Omental fat pad (tissue), 4 donors: ENCODE measurements around the gene RNPS1. TPM values are rescaled to one million over a fixed set of nuclear protein-coding genes. Genes with fewer than 3 reads are reported as not detected.

Experiments
- ATAC-seq: fragments of 150-250 bp; one replicate; pipeline ENCODE4 v1.9.1; 2016; ENCODE audit warnings: mild to moderate bottlenecking, moderate library complexity; ENCODE audit not compliant: low FRiP score
- DNase-seq: peaks from one replicate; pipeline ENCODE4 v3.0.0-alpha.2; 2019; ENCODE audit warnings: low spot score
- CTCF ChIP-seq, 3 donors: fragments of 450-650 bp; IDR thresholded peaks; one replicate each; pipeline ENCODE4 v1.5.1; 2016 to 2017; ENCODE audit warnings: antibody characterized with exemption in 3 of 3, mild to moderate bottlenecking in 3 of 3, moderate library complexity in 2 of 3
- total RNA-seq, 4 donors: library from RNA; depleted of rRNA; stranded (reverse); fragments of >200 nt; gene quantifications; one replicate each; pipeline ENCODE4 v1.1.0, GENCODE V29; 2016

Gene RNPS1
- total RNA-seq, 4 donors from 2014 or later = 84.9 to 171 (median 92.2) TPM

DNA sequence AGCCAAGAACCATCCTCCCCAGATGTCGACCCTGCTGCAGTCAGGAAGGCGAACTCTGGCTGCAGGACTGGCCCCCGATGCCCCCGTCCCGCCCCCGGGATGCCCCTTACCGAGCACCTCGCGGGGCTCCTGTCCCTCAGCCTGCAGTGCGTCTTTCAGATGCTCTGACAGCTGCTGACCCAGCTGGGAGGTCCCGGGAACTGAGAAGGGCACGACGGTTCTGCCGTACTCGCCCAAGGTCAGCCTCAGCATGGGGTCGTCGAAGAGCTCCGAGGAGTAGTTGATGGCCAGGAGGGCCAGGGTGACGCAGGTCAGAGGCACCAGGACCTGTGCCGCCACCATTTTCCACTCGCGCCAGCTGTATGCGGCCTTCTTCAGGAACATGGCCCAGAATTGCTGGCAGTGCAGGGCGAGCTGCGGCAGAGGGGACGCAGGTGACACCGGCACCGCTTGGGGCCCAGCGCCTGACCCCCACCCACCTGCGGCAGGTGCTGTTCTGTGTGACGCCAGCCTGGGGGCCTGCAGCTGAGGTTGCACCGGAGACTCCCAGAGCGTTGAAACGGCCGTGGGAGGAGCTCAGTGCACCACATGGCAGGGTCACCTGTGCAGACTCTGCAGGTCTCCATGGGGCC lies 20.1 kb upstream of the RNPS1 start:
- ATAC-seq (no peak), DNase-seq (no peak)
- no peak for TF ChIP-seq CTCF (IDR thresholded peaks at IDR 0.05)

DNA sequence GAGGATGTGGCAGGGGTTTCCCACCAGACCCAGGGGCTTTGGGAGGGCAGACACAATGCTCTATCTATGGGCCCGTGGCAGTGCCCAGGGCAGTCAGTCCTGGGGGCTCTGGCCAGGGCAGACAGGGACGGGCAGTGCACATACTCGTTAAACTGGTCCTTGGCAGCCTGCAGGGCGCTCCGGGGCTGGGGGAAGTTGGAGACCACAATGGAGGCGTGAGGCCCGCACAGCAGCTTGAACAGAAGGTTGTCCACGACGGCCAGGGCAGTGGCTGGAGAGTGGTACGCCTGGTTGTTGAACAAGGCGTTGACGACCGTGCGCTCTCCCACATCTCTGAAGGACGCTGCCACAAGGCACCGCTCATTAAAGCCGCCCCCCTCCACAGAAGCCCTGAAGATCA lies 18.6 kb upstream of the RNPS1 start:
- ATAC-seq (no peak), DNase-seq (no peak)
- no peak for TF ChIP-seq CTCF (IDR thresholded peaks at IDR 0.05)

GRCh38 chr16:2285731-2286191 lies 17.8 kb upstream of the RNPS1 start:
- TF ChIP-seq CTCF (IDR thresholded peaks at IDR 0.05) = no peak
- DNase-seq = no peak
- no peak for ATAC-seq

DNA sequence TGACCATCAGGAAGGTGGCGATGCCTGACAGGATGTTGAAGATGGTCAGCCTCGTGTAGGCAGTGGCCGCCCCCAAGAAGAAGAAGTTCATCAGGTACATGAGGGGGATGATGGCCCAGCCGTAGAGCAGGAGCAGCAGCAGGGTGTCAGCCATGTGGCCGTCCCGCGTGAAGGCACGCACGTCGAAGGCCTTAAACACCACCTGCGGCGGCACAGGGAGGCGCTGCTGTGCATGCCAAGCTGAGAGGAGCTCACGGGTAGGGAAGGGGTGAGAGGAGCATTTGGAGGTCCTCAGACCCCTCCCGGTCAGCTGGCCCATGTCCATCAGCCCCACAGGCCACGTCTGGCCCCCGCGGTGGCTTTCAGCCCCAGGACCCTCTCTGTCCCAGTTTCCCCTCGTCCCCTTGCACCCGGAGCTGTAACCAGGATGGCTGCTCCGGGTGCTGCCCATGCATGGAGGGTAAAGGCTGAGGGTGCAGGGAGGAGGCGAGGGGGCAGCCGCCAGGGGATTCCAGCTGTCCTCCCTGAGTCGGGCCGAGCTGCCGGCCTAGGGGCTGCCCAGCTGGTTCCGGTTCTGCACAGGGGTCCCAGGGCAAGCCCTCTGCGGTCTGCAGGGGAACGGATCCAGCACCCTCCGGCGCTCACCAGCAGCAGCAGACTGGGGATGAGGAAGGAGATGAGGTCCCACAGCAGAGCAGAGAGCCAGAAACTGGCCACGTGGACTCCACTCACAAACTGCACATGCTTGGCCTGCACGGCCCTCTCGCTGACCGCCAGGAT lies 17.1 kb upstream of the RNPS1 start:
- TF ChIP-seq CTCF (IDR thresholded peaks at IDR 0.05) = no peak
- ATAC-seq (no peak), DNase-seq (no peak)

DNA sequence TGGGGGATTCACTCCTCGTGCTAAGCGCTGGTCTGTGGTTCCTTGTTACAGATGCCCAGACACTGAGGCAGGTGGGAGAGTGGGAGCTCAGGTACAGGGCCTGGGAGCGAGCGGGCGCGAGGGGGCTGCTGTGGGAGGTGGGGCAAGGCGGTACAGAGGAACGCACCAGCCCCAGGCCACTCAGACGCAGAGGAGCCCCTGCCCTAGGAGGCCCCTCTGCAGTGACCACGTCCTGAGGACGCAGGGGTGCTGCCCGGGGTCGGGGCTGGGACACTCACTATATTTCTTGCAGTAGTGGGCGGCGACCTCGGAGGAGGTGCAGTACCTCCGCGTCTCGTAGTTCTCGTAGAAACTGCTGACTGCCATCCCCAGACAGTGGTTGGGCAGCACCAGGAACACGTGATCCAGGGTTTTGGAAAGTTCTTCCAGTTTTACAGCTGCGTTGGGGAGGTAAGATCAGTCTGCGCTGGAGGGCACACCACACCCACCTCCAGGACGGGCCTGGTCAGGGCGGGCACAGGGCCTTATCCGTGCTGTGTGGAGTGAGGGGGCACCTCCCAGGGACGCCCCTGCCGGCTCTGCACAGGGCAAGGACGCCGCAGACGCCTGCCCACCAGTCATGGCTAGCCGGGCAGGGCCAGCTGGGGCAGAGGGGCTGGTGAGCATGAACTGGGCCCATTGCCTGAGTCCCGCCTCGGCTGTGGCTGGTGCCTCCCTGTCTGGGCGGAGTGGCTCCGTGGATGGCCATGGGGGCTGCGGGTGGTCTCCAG lies 16.3 kb upstream of the RNPS1 start:
- no peak for TF ChIP-seq CTCF (IDR thresholded peaks at IDR 0.05)
- DNase-seq (no peak), ATAC-seq (no peak)

DNA sequence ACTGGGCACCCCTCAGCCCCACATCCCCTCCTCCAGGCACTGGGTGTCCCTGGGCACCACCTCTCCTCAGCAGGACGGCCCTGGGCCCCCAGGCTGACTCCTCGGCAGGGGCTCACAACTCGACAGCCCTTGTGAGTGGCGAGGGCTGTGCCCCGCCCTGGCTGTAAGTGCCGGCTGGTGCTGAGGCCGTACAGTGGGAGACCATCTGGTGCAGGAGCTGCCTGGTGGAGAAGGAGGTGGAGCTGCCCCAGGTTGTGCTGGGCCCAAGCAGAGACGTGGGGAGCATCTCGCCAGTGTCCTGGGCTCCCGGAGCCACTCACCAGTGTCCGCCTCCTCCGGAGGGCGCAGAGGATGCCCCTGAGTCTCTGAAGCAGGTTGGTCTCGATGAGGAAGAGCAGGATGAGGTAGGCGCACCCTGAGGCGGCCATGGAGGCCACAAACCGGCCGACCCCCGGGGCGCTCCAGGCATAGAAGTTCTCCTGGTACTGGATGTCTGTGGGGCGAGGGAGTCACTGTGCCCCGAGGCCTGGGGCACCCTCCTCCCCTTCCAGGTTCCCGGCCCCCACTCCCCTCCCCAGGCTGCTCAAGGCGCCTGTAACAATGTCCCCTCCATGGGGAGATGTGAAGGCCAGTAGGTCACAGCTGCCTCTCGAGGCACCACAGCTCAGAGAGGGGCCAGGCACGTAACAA lies 15.1 kb upstream of the RNPS1 start:
- TF ChIP-seq CTCF (IDR thresholded peaks at IDR 0.05) = no peak
- DNase-seq (no peak), ATAC-seq (no peak)
